Measurements from ENCODE around the gene PCDH15.

DNA sequence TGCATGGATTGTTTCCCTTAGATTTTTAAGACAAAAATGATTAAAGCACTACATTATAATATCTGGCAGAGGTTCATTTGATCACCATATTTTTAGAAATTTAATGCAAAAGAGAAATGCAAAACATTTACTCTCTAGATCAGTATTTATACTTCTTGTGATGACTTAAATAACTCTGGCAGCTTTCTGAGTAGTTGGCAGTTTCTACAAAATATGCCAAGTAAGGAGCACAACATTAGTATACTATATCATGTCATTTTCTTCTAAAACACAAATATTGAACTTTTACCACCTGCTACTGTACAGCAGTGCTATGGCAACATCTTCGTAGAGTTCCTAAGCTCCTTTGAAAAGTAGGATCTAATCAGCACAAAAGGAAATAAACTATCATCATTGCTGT is 275.2 kb downstream of the PCDH15 start:
- TF ChIP-seq ZNF384 (IDR thresholded peaks at IDR 0.05): no peak
- TF ChIP-seq BHLHE40 (IDR thresholded peaks at IDR 0.05; ENCODE audit: borderline replicate concordance): no peak
- no peak for TF ChIP-seq NFRKB (IDR thresholded peaks at IDR 0.05)
- no peak for TF ChIP-seq L3MBTL2 (conservative IDR thresholded peaks at IDR 0.05)
- no peak for TF ChIP-seq HDGF (IDR thresholded peaks at IDR 0.05; ENCODE audit: borderline replicate concordance)
- TF ChIP-seq ARNT (IDR thresholded peaks at IDR 0.05): no peak
- no peak for TF ChIP-seq SP1 (IDR thresholded peaks at IDR 0.05)
- TF ChIP-seq SUZ12 (IDR thresholded peaks at IDR 0.05): no peak
- no peak for TF ChIP-seq FOXA1 (IDR thresholded peaks at IDR 0.05)
- TF ChIP-seq TARDBP (IDR thresholded peaks at IDR 0.05): no peak

All from HEK293T (cell line).